SK-N-SH (cell line): ENCODE results near the gene EML2. TPM values are rescaled to one million over a fixed set of nuclear protein-coding genes. Genes with fewer than 3 reads are reported as not detected.
A peak's percentile ranks its signal among the peaks of the same experiment; 100 is the strongest.

Experiments used
- CTCF ChIA-PET: fragments of 300-600, 350-600 bp; formaldehyde crosslinking; extraction: SDS; loops from one replicate; lab custom pipeline; 2021; lab: Yijun Ruan, JAX
- POLR2A ChIA-PET: fragments of 350-600 bp; sonication (Branson Sonifier 250); formaldehyde crosslinking; extraction: SDS; loops from one replicate; lab custom pipeline; 2020; ENCODE audit warnings: antibody characterized with exemption, inconsistent platforms; lab: Yijun Ruan, JAX
- DNase-seq: peaks from one replicate; pipeline ENCODE4 v3.0.0; 2012
- H2AFZ ChIP-seq: fragments of 200-600 bp; sonication (generic); 2 replicates; pipeline ENCODE4 v1.8.1; 2016; ENCODE audit warnings: antibody characterized with exemption, mild to moderate bottlenecking, low read depth
- H3F3A ChIP-seq: fragments of 200-600 bp; sonication (generic); replicated peaks from 2 replicates; pipeline ENCODE3; 2016; ENCODE audit warnings: antibody characterized with exemption, mild to moderate bottlenecking; ENCODE audit not compliant: insufficient read depth
- H3K27ac ChIP-seq, 2 experiments: fragments of 200-500 bp in 1 of 2; fragments of 200-600 bp in 1 of 2; sonication (Bioruptor generic) in 1 of 2; sonication (generic), shearing (Covaris generic) in 1 of 2; 2 replicates each; pipeline versions ENCODE4 v1.5.1 to v1.6.1; 2014 to 2016; ENCODE audit warnings: low read depth in 2 of 2, inconsistent platforms in 1 of 2, low read length in 1 of 2, mild to moderate bottlenecking in 1 of 2, mixed read lengths in 1 of 2
- H3K27me3 ChIP-seq: fragments of 200-600 bp; sonication (generic), shearing (Covaris generic); 2 replicates; pipeline ENCODE4 v1.6.1; 2016; ENCODE audit warnings: mixed run types; ENCODE audit not compliant: insufficient read depth
- H3K36me3 ChIP-seq, 2 experiments: fragments of 200-500 bp in 1 of 2; fragments of 200-600 bp in 1 of 2; sonication (Bioruptor generic) in 1 of 2; sonication (generic) in 1 of 2; replicated peaks in 1 of 2; 2 replicates each; pipeline versions ENCODE3 to v1.5.1; 2014 to 2016; ENCODE audit warnings: low read length in 1 of 2, mild to moderate bottlenecking in 1 of 2; ENCODE audit not compliant: insufficient read depth in 2 of 2, control insufficient read depth in 1 of 2
- H3K4me1 ChIP-seq, 2 experiments: fragments of 200-500 bp in 1 of 2; fragments of 200-600 bp in 1 of 2; sonication (Bioruptor generic) in 1 of 2; sonication (generic), shearing (Covaris generic) in 1 of 2; 2 replicates each; pipeline versions ENCODE4 v1.5.1 to v1.6.1; 2014 to 2016; ENCODE audit warnings: low read depth in 1 of 2, low read length in 1 of 2, mixed run types in 1 of 2; ENCODE audit not compliant: insufficient read depth in 2 of 2, control insufficient read depth in 1 of 2
- H3K4me2 ChIP-seq: fragments of 200-600 bp; sonication (generic), shearing (Covaris generic); 2 replicates; pipeline ENCODE4 v1.6.1; 2017; ENCODE audit warnings: mixed run types
- H3K4me3 ChIP-seq, 2 experiments: fragments of 200-500 bp in 1 of 2; fragments of 200-600 bp in 1 of 2; sonication (Bioruptor generic) in 1 of 2; sonication (generic), shearing (Covaris generic) in 1 of 2; 2 replicates each; pipeline versions ENCODE4 v1.5.1 to v1.8.1; 2014 to 2016; ENCODE audit warnings: low read depth in 2 of 2, inconsistent platforms in 1 of 2, low read length in 1 of 2, mild to moderate bottlenecking in 1 of 2, mixed read lengths in 1 of 2, moderate library complexity in 1 of 2
- H3K79me2 ChIP-seq: fragments of 200-600 bp; sonication (generic); 2 replicates; pipeline ENCODE4 v1.8.1; 2017; ENCODE audit warnings: mild to moderate bottlenecking; ENCODE audit not compliant: insufficient read depth
- H3K9ac ChIP-seq: fragments of 200-600 bp; sonication (generic); 2 replicates; pipeline ENCODE4 v1.6.1; 2017; ENCODE audit warnings: mixed run types
- H3K9me2 ChIP-seq: fragments of 200-600 bp; sonication (generic); 2 replicates; pipeline ENCODE4 v1.6.1; 2017; ENCODE audit warnings: mixed run types
- H3K9me3 ChIP-seq: fragments of 200-600 bp; sonication (generic); 2 replicates; pipeline ENCODE4 v1.6.1; 2017; ENCODE audit warnings: mixed run types, mild to moderate bottlenecking, moderate library complexity
- H4K20me1 ChIP-seq: fragments of 200-600 bp; sonication (generic); 2 replicates; pipeline ENCODE4 v1.6.1; 2017; ENCODE audit warnings: mild to moderate bottlenecking, mixed run types; ENCODE audit not compliant: insufficient read depth
- CHD2 ChIP-seq: fragments of 150-350 bp; IDR thresholded peaks from 2 replicates; pipeline ENCODE4 v1.6.1; 2018; ENCODE audit warnings: low read length; ENCODE audit not compliant: partially characterized antibody
- EZH2phosphoT487 ChIP-seq: fragments of 200-600 bp; sonication (generic); IDR thresholded peaks from 2 replicates; pipeline ENCODE4 v1.6.1; 2017; ENCODE audit warnings: low read depth, mixed run types, mild to moderate bottlenecking, antibody characterized with exemption, moderate library complexity, borderline replicate concordance
- FOSL2 ChIP-seq: IDR thresholded peaks from 2 replicates; pipeline ENCODE4 v1.4.0; 2012; ENCODE audit warnings: low read depth, mild to moderate bottlenecking, moderate library complexity, borderline replicate concordance
- FOXM1 ChIP-seq: IDR thresholded peaks from 2 replicates; pipeline ENCODE4 v1.4.0; 2012; ENCODE audit warnings: low read depth, mild to moderate bottlenecking
- GATA2 ChIP-seq: sonication (generic); formaldehyde crosslinking; IDR thresholded peaks from 2 replicates; pipeline ENCODE4 v1.5.0; 2020; ENCODE audit warnings: mild to moderate bottlenecking, missing genetic modification reagents
- JUND ChIP-seq: IDR thresholded peaks from 2 replicates; pipeline ENCODE4 v1.4.0; 2012
- MEF2A ChIP-seq: IDR thresholded peaks from 2 replicates; pipeline ENCODE4 v1.4.0; 2012; ENCODE audit warnings: low read depth, borderline replicate concordance
- MXI1 ChIP-seq: IDR thresholded peaks from 2 replicates; pipeline ENCODE4 v1.6.1; 2012; ENCODE audit warnings: mild to moderate bottlenecking, low read depth, low read length, improper control_type of control experiment
- NFIC ChIP-seq: IDR thresholded peaks from 2 replicates; pipeline ENCODE4 v1.4.0; 2012; ENCODE audit warnings: borderline replicate concordance
- NRF1 ChIP-seq: IDR thresholded peaks from 2 replicates; pipeline ENCODE4 v1.6.1; 2012; ENCODE audit warnings: low read depth, mild to moderate bottlenecking, low read length
- POLR2AphosphoS5 ChIP-seq: IDR thresholded peaks from 2 replicates; pipeline ENCODE4 v1.6.1; 2012; ENCODE audit warnings: low read depth, low read length
- RCOR1 ChIP-seq: fragments of 150-350 bp; IDR thresholded peaks from 2 replicates; pipeline ENCODE4 v1.6.1; 2017; ENCODE audit warnings: antibody characterized with exemption, low read length
- RXRA ChIP-seq: IDR thresholded peaks from 2 replicates; pipeline ENCODE4 v1.4.0; 2012; ENCODE audit warnings: low read depth, mild to moderate bottlenecking, borderline replicate concordance
- YY1 ChIP-seq: IDR thresholded peaks from 2 replicates; pipeline ENCODE4 v1.4.0; 2012; ENCODE audit warnings: low read depth, mild to moderate bottlenecking
- WGBS: methylation state at CpG from one replicate; pipeline ENCODE4 v1.1.6; 2017; ENCODE audit warnings: low lambda C conversion rate; 5-methylcytosine and 5-hydroxymethylcytosine counted together
- polyA plus RNA-seq, 3 experiments: library from polyadenylated mRNA; depleted of rRNA; stranded (reverse); fragments of >200 nt; gene quantifications; 2 replicates each; pipeline ENCODE4 v1.2.3, GENCODE V29; 2012
- TF ChIP-seq, protein P1 (sequence below): IDR thresholded peaks from 2 replicates; pipeline ENCODE4; 2012
- TF ChIP-seq, protein P2 (sequence below): IDR thresholded peaks from 2 replicates; pipeline ENCODE4 v1.4.0; 2012; ENCODE audit warnings: low read depth, borderline replicate concordance
- TF ChIP-seq, protein P3 (sequence below): fragments of 200-600 bp; sonication (generic); IDR thresholded peaks from 2 replicates; pipeline ENCODE4 v1.6.1; 2017; ENCODE audit warnings: antibody characterized with exemption, mild to moderate bottlenecking, moderate library complexity
- TF ChIP-seq, protein P4 (sequence below): IDR thresholded peaks from 2 replicates; pipeline ENCODE4 v1.4.0; 2012; ENCODE audit warnings: low read depth

The EML2 gene
- polyA plus RNA-seq, 1 of the 3 experiments (the other 2 are of a cell fraction) = 12.4 TPM

DNA sequence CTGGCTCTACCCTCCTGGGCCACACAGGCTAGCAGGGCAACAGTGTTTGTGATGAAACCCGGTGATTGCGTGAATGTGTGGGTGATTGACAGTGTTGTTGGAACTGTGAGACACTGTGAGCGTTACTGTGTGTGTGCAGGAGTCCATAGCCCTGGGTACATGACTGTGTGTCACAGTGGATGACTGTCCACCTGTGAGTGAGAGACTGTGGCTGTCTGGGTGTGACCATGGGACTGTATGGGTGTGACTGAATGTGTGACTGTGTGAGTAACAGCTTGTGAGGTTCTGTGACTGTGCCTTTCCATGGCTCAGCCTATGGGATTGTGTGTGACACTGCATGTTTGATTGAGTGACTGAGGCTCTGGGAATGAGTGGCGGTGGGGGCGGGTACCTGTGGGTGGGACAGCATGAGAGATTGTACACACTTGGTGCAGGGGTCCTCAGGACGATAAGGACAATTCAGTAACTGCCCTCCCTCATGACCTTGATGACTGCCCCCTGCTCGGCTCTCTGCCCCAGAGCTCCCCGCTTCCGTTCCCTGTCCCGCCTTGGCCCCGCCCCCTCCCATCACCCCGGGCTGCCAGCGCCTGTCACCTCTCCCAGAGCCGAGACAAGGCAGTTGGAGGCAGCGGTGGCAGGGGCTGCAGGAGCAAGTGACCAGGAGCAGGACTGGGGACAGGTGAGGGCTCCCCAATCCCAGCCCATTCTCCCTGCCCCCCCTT is 28.6 kb upstream of the EML2 start, which contains the start of gene GIPR:
Gene GIPR (plus strand): TSS at position 602 of the 722 bp plus-strand sequence. CDS start 1,300 bp downstream, outside the sequence.
- CTCF ChIA-PET = interaction anchor here (1.0 to 7.9 kb wide), 4 partner anchors 12 to 228 kb away, joined by 3 to 52 read pairs (median 5); no protein-coding TSS in a partner anchor
- TF ChIP-seq, protein P1, sequence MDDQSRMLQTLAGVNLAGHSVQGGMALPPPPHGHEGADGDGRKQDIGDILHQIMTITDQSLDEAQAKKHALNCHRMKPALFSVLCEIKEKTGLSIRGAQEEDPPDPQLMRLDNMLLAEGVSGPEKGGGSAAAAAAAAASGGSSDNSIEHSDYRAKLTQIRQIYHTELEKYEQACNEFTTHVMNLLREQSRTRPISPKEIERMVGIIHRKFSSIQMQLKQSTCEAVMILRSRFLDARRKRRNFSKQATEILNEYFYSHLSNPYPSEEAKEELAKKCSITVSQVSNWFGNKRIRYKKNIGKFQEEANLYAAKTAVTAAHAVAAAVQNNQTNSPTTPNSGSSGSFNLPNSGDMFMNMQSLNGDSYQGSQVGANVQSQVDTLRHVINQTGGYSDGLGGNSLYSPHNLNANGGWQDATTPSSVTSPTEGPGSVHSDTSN = peak; percentile 28; the same call in 1 of the 2 replicates
- TF ChIP-seq NFIC = no peak
- peak; percentile 49; the same call in 1 of the 2 replicates for TF ChIP-seq MXI1
- no peak for TF ChIP-seq GATA2 (CRISPR knock-in tag)
- no peak for TF ChIP-seq EZH2phosphoT487
- no peak for TF ChIP-seq MEF2A
- no peak for TF ChIP-seq CHD2
- TF ChIP-seq RXRA = no peak
- TF ChIP-seq JUND = no peak
- TF ChIP-seq RCOR1 = no peak
- no peak for TF ChIP-seq FOXM1
- Histone ChIP-seq H2AFZ (peak within 1 kb of the TSS; percentile 94), H3K79me2 (no peaks in the 10 kb centered on the region), H3F3A (peaks cover 4% of the 10 kb centered on the region), H3K36me3 (no peaks in the 10 kb centered on the region), H3K4me2 (peak within 1 kb of the TSS; percentile 89), H3K27ac (no peak within 1 kb of the TSS; a peak in 1 of 4 replicates), H3K4me1 (peaks cover 4 to 15% of the 10 kb centered on the region in 2 experiments; a peak in 2 of 4 replicates), H3K27me3 (no peaks in the 10 kb centered on the region), H4K20me1 (no peaks in the 10 kb centered on the region), H3K9ac (peak within 1 kb of the TSS; percentile 62), H3K9me2 (no peaks in the 10 kb centered on the region), H3K4me3 (peak within 1 kb of the TSS; percentile 47 to 65), H3K9me3 (no peaks in the 10 kb centered on the region)
- POLR2A ChIA-PET = interaction anchor here (0.8 kb wide), 1 partner anchor 10 kb away, joined by 3 read pairs; no protein-coding TSS in a partner anchor
- DNase-seq = peak; percentile 74
- WGBS = 91% methylated on average over 3 of the region's 15 CpGs

DNA sequence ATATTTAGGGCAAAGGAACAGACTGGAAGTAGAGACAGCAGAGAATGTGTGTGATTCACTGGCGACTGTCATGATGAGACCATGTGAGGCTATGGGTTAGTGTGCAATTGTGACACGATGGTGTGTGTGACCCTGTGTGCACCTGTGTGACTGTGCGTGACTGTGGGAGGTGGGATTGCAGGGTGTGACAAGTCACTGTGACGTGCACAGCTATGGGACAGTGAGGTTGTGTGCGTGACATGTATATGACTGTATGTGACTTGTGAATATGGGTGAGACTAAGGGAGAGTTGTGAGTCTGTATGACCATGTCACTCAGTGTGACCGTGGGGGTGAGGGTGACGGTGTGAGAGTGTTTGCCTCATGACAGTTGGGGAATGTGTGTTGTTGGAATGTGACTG is 25.4 kb upstream of the EML2 start:
- WGBS = 80% methylated on average over 7 of the region's 7 CpGs
- Histone ChIP-seq H4K20me1 (no peaks in the 10 kb centered on the region), H3K79me2 (no peaks in the 10 kb centered on the region), H3K27ac (no peak overlapping the region), H3K27me3 (no peaks in the 10 kb centered on the region), H3K36me3 (no peaks in the 10 kb centered on the region), H3K9me2 (no peaks in the 10 kb centered on the region), H3F3A (no peaks in the 10 kb centered on the region), H3K4me2 (no peak overlapping the region), H2AFZ (no peak overlapping the region), H3K9ac (no peak overlapping the region), H3K9me3 (no peaks in the 10 kb centered on the region), H3K4me1 (peaks cover 4 to 8% of the 10 kb centered on the region in 2 experiments; a peak in 2 of 4 replicates), H3K4me3 (no peak overlapping the region)
- ChIA-PET CTCF (interaction anchor here (2.4 kb wide), 1 partner anchor 13 kb away, joined by 9 read pairs; no protein-coding TSS in a partner anchor), POLR2A (no interaction called here)
- no peak for DNase-seq
- TF ChIP-seq JUND (no peak), NRF1 (no peak), NFIC (no peak), CHD2 (no peak), FOSL2 (no peak), GATA2 (CRISPR knock-in tag) (no peak), POLR2AphosphoS5 (no peak), YY1 (no peak)
- TF ChIP-seq, protein P2, sequence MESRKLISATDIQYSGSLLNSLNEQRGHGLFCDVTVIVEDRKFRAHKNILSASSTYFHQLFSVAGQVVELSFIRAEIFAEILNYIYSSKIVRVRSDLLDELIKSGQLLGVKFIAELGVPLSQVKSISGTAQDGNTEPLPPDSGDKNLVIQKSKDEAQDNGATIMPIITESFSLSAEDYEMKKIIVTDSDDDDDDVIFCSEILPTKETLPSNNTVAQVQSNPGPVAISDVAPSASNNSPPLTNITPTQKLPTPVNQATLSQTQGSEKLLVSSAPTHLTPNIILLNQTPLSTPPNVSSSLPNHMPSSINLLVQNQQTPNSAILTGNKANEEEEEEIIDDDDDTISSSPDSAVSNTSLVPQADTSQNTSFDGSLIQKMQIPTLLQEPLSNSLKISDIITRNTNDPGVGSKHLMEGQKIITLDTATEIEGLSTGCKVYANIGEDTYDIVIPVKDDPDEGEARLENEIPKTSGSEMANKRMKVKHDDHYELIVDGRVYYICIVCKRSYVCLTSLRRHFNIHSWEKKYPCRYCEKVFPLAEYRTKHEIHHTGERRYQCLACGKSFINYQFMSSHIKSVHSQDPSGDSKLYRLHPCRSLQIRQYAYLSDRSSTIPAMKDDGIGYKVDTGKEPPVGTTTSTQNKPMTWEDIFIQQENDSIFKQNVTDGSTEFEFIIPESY = no peak
- TF ChIP-seq, protein P3, sequence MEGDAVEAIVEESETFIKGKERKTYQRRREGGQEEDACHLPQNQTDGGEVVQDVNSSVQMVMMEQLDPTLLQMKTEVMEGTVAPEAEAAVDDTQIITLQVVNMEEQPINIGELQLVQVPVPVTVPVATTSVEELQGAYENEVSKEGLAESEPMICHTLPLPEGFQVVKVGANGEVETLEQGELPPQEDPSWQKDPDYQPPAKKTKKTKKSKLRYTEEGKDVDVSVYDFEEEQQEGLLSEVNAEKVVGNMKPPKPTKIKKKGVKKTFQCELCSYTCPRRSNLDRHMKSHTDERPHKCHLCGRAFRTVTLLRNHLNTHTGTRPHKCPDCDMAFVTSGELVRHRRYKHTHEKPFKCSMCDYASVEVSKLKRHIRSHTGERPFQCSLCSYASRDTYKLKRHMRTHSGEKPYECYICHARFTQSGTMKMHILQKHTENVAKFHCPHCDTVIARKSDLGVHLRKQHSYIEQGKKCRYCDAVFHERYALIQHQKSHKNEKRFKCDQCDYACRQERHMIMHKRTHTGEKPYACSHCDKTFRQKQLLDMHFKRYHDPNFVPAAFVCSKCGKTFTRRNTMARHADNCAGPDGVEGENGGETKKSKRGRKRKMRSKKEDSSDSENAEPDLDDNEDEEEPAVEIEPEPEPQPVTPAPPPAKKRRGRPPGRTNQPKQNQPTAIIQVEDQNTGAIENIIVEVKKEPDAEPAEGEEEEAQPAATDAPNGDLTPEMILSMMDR = no peak
- TF ChIP-seq, protein P1 = no peak
- TF ChIP-seq, protein P4, sequence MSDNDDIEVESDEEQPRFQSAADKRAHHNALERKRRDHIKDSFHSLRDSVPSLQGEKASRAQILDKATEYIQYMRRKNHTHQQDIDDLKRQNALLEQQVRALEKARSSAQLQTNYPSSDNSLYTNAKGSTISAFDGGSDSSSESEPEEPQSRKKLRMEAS = no peak
